HEK293 (cell line): ENCODE data around the gene GIGYF1.

Experiments used
- CTCF ChIA-PET: fragments of 350-600 bp; formaldehyde crosslinking; extraction: SDS; loops from one replicate; lab custom pipeline; 2021; ENCODE audit warnings: antibody characterized with exemption; lab: Yijun Ruan, JAX
- POLR2A ChIA-PET: fragments of 300-600 bp; formaldehyde crosslinking; extraction: SDS; loops from one replicate; lab custom pipeline; 2020; ENCODE audit warnings: antibody characterized with exemption, inconsistent platforms; lab: Yijun Ruan, JAX
- H3K27ac ChIP-seq: fragments of 200-500 bp; sonication (Bioruptor generic); 2 replicates; pipeline ENCODE4 v1.5.1; 2014; ENCODE audit warnings: low read depth, low read length, control low read depth, inconsistent platforms; ENCODE audit errors: extremely low read depth
- H3K36me3 ChIP-seq, 2 experiments: fragments of 200-500 bp in 1 of 2; sonication (Bioruptor generic) in 1 of 2; 1 replicate in 1 of 2; 2 replicates in 1 of 2; pipeline ENCODE4 v1.5.1; 2014 to 2017; ENCODE audit warnings: inconsistent platforms in 2 of 2, low read length in 2 of 2; ENCODE audit not compliant: control insufficient read depth in 2 of 2, insufficient read depth in 1 of 2
- H3K4me1 ChIP-seq: fragments of 200-500 bp; sonication (Bioruptor generic); 2 replicates; pipeline ENCODE4 v1.5.1; 2014; ENCODE audit warnings: mild to moderate bottlenecking, low read length, inconsistent platforms; ENCODE audit not compliant: control insufficient read depth, insufficient read depth
- H3K4me3 ChIP-seq: 2 replicates; pipeline ENCODE4 v1.5.1; 2011; ENCODE audit warnings: low read depth, mild to moderate bottlenecking, control low read depth, low read length, moderate library complexity
- H3K9me3 ChIP-seq: fragments of 200-500 bp; sonication (Bioruptor generic); 2 replicates; pipeline ENCODE4 v1.5.1; 2014; ENCODE audit warnings: low read depth, low read length, inconsistent platforms; ENCODE audit not compliant: control insufficient read depth, insufficient read depth
- EGR2 ChIP-seq: fragments of 450-650 bp; formaldehyde crosslinking; IDR thresholded peaks from 2 replicates; pipeline ENCODE4 v1.5.1; 2016; ENCODE audit warnings: low read depth, missing biosample characterization, missing genetic modification characterization
- HOXC10 ChIP-seq: sonication (generic); formaldehyde crosslinking; IDR thresholded peaks from 2 replicates; pipeline ENCODE4 v1.8.1; 2023; ENCODE audit warnings: mild to moderate bottlenecking, missing genetic modification reagents
- SALL2 ChIP-seq: fragments of 450-650 bp; formaldehyde crosslinking; IDR thresholded peaks from 2 replicates; pipeline ENCODE4 v1.5.0; 2017; ENCODE audit warnings: missing biosample characterization, mild to moderate bottlenecking, missing genetic modification characterization, borderline replicate concordance
- SP3 ChIP-seq: fragments of 450-650 bp; formaldehyde crosslinking; IDR thresholded peaks from 2 replicates; pipeline ENCODE4 v1.5.1; 2016; ENCODE audit warnings: missing biosample characterization, missing genetic modification characterization
- ZFHX2 ChIP-seq: fragments of 450-650 bp; formaldehyde crosslinking; conservative IDR thresholded peaks from 2 replicates; pipeline ENCODE4 v1.5.1; 2016; ENCODE audit warnings: missing biosample characterization, missing genetic modification characterization
- ZFP3 ChIP-seq: fragments of 450-650 bp; formaldehyde crosslinking; IDR thresholded peaks from 2 replicates; pipeline ENCODE4 v1.5.1; 2016; ENCODE audit warnings: low read depth, missing biosample characterization, missing genetic modification characterization
- ZNF146 ChIP-seq: fragments of 450-650 bp; formaldehyde crosslinking; IDR thresholded peaks from 2 replicates; pipeline ENCODE4 v1.5.1; 2016; ENCODE audit warnings: missing biosample characterization, missing genetic modification characterization
- ZNF155 ChIP-seq: fragments of 450-650 bp; formaldehyde crosslinking; IDR thresholded peaks from 2 replicates; pipeline ENCODE4 v1.5.1; 2016; ENCODE audit warnings: missing biosample characterization, missing genetic modification characterization
- ZNF23 ChIP-seq: fragments of 450-650 bp; formaldehyde crosslinking; IDR thresholded peaks from 2 replicates; pipeline ENCODE4 v1.5.1; 2016; ENCODE audit warnings: missing biosample characterization, missing genetic modification characterization, borderline replicate concordance
- ZNF341 ChIP-seq: fragments of 450-650 bp; formaldehyde crosslinking; IDR thresholded peaks from 2 replicates; pipeline ENCODE4; 2016; ENCODE audit warnings: low read depth, missing biosample characterization, missing genetic modification characterization
- ZNF404 ChIP-seq: fragments of 450-650 bp; formaldehyde crosslinking; IDR thresholded peaks from 2 replicates; pipeline ENCODE4 v1.5.1; 2017; ENCODE audit warnings: missing biosample characterization, missing genetic modification characterization
- ZNF426 ChIP-seq: fragments of 450-650 bp; formaldehyde crosslinking; IDR thresholded peaks from 2 replicates; pipeline ENCODE4 v1.5.1; 2017; ENCODE audit warnings: missing biosample characterization, missing genetic modification characterization, mild to moderate bottlenecking, inconsistent platforms, moderate library complexity
- ZNF521 ChIP-seq: fragments of 450-650 bp; formaldehyde crosslinking; IDR thresholded peaks from 2 replicates; pipeline ENCODE4 v1.5.1; 2017; ENCODE audit warnings: missing biosample characterization, mild to moderate bottlenecking, missing genetic modification characterization
- ZNF600 ChIP-seq: fragments of 450-650 bp; formaldehyde crosslinking; IDR thresholded peaks from 2 replicates; pipeline ENCODE4 v1.5.1; 2016; ENCODE audit warnings: missing biosample characterization, missing genetic modification characterization
- ZNF792 ChIP-seq: fragments of 450-650 bp; formaldehyde crosslinking; IDR thresholded peaks from 2 replicates; pipeline ENCODE4 v1.5.1; 2016; ENCODE audit warnings: missing biosample characterization, missing genetic modification characterization
- ZNF843 ChIP-seq: fragments of 450-650 bp; formaldehyde crosslinking; IDR thresholded peaks from 2 replicates; pipeline ENCODE4 v1.5.1; 2016; ENCODE audit warnings: missing biosample characterization, missing genetic modification characterization
- TF ChIP-seq, protein P1 (sequence below): fragments of 450-650 bp; formaldehyde crosslinking; IDR thresholded peaks from 2 replicates; pipeline ENCODE4 v1.5.1; 2016; ENCODE audit warnings: missing biosample characterization, missing genetic modification characterization
- TF ChIP-seq, protein P2 (sequence below): fragments of 450-650 bp; formaldehyde crosslinking; IDR thresholded peaks from 2 replicates; pipeline ENCODE4 v1.5.1; 2016; ENCODE audit warnings: missing biosample characterization, missing genetic modification characterization
- TF ChIP-seq, protein P3 (sequence below): fragments of 450-650 bp; formaldehyde crosslinking; IDR thresholded peaks from 2 replicates; pipeline ENCODE4 v1.5.1; 2017; ENCODE audit warnings: missing biosample characterization, missing genetic modification characterization
- TF ChIP-seq, protein P4 (sequence below): fragments of 450-650 bp; formaldehyde crosslinking; IDR thresholded peaks from 2 replicates; pipeline ENCODE4 v1.5.1; 2016; ENCODE audit warnings: missing biosample characterization, missing genetic modification characterization
- TF ChIP-seq, protein P5 (sequence below): fragments of 450-650 bp; IDR thresholded peaks from 2 replicates; pipeline ENCODE4 v1.5.1; 2018; ENCODE audit warnings: missing biosample characterization, missing genetic modification characterization
- TF ChIP-seq, protein P6 (sequence below): fragments of 450-650 bp; formaldehyde crosslinking; IDR thresholded peaks from 2 replicates; pipeline ENCODE4 v1.5.1; 2016; ENCODE audit warnings: missing biosample characterization, missing genetic modification characterization, low read depth

GIGYF1 gene

DNA sequence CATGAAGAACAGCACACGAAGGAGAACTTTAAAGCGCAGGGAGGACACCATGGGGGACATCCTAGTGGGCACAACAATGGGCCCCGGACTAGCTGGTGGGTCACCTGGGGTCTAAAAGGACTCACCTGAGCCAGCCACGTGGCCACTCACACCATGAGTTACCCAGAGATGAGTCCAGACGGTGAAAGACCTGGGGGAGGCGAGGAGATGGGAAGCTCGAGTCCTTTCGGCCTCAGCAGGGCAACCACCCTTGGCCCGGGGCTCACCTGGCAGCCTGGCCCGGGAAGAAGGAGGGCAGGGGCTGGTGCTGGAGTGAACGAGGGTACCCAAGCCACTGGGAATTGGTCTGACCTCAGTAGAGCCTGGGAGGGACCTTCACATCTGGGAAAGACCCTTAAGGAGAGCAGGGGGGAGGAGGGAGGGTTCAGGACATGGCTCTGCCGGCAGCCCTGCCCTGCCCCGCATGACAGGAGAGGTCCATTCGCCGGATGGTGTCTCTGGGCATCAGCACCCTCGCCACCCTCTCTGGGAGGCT lies 5.7 kb downstream of the GIGYF1 start (continued):
- TF ChIP-seq, protein P1, sequence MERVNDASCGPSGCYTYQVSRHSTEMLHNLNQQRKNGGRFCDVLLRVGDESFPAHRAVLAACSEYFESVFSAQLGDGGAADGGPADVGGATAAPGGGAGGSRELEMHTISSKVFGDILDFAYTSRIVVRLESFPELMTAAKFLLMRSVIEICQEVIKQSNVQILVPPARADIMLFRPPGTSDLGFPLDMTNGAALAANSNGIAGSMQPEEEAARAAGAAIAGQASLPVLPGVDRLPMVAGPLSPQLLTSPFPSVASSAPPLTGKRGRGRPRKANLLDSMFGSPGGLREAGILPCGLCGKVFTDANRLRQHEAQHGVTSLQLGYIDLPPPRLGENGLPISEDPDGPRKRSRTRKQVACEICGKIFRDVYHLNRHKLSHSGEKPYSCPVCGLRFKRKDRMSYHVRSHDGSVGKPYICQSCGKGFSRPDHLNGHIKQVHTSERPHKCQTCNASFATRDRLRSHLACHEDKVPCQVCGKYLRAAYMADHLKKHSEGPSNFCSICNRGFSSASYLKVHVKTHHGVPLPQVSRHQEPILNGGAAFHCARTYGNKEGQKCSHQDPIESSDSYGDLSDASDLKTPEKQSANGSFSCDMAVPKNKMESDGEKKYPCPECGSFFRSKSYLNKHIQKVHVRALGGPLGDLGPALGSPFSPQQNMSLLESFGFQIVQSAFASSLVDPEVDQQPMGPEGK (tag by site-specific recombination): no peak

DNA sequence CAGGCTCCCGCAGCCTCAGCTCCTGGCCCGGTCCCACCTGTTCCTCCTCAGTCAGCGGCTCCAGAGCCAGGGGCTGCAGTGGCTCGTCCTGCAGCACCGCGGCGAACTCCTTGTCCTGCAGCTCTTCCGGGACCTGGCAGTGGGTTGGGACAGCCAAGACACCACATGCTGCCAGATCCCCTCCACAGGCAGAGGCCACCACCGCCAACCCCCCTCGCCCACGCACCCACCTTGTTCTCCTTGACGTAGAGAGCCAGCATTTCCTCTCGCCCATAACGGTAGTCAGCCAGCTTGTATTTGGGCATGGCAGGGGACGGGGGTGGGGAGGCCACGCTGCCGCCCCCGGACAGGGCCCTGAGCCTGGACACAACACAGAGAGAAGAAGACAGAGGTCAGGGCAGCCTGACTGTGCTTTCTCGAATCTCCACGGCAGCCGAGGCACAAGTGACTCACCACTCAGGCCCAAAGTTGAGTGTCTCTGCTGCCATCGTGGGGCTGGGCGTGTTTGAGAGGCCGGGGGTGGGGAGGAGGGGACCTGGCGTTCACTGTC lies 6.2 kb downstream of the GIGYF1 start:
- ChIA-PET CTCF (no interaction called here), POLR2A (interaction anchor here (0.6 to 0.9 kb wide), 2 partner anchors 18 to 163 kb away, joined by 3 to 4 read pairs; partner anchors contain the start of gene POP7)
- Histone ChIP-seq H3K27ac (no peak overlapping the region), H3K4me1 (peaks cover 2% of the 10 kb centered on the region; the same call in 1 of the 2 replicates), H3K9me3 (no peaks in the 10 kb centered on the region), H3K36me3 (peaks cover 0 to 74% of the 10 kb centered on the region in 2 experiments; a peak in 2 of 3 replicates), H3K4me3 (no peak overlapping the region)
- TF ChIP-seq, protein P2, sequence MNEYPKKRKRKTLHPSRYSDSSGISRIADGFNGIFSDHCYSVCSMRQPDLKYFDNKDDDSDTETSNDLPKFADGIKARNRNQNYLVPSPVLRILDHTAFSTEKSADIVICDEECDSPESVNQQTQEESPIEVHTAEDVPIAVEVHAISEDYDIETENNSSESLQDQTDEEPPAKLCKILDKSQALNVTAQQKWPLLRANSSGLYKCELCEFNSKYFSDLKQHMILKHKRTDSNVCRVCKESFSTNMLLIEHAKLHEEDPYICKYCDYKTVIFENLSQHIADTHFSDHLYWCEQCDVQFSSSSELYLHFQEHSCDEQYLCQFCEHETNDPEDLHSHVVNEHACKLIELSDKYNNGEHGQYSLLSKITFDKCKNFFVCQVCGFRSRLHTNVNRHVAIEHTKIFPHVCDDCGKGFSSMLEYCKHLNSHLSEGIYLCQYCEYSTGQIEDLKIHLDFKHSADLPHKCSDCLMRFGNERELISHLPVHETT: no peak
- TF ChIP-seq ZNF23 (tag by site-specific recombination) (no peak), ZNF146 (tag by site-specific recombination) (no peak), ZNF404 (tag by site-specific recombination) (no peak), ZNF341 (tag by site-specific recombination) (no peak), HOXC10 (no peak), EGR2 (tag by site-specific recombination) (peak; percentile 83), SALL2 (tag by site-specific recombination) (no peak), ZNF155 (tag by site-specific recombination) (no peak), ZNF521 (tag by site-specific recombination) (no peak), ZNF843 (tag by site-specific recombination) (no peak), ZFP3 (tag by site-specific recombination) (no peak), ZNF600 (tag by site-specific recombination) (0 out of 2 replicates have a peak, but pooled peaks have one; percentile 20), ZFHX2 (peak; percentile 87), SP3 (no peak), ZNF426 (tag by site-specific recombination) (no peak), ZNF792 (no peak)
- TF ChIP-seq, protein P3, sequence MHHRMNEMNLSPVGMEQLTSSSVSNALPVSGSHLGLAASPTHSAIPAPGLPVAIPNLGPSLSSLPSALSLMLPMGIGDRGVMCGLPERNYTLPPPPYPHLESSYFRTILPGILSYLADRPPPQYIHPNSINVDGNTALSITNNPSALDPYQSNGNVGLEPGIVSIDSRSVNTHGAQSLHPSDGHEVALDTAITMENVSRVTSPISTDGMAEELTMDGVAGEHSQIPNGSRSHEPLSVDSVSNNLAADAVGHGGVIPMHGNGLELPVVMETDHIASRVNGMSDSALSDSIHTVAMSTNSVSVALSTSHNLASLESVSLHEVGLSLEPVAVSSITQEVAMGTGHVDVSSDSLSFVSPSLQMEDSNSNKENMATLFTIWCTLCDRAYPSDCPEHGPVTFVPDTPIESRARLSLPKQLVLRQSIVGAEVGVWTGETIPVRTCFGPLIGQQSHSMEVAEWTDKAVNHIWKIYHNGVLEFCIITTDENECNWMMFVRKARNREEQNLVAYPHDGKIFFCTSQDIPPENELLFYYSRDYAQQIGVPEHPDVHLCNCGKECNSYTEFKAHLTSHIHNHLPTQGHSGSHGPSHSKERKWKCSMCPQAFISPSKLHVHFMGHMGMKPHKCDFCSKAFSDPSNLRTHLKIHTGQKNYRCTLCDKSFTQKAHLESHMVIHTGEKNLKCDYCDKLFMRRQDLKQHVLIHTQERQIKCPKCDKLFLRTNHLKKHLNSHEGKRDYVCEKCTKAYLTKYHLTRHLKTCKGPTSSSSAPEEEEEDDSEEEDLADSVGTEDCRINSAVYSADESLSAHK (tag by site-specific recombination): no peak
- TF ChIP-seq, protein P4, sequence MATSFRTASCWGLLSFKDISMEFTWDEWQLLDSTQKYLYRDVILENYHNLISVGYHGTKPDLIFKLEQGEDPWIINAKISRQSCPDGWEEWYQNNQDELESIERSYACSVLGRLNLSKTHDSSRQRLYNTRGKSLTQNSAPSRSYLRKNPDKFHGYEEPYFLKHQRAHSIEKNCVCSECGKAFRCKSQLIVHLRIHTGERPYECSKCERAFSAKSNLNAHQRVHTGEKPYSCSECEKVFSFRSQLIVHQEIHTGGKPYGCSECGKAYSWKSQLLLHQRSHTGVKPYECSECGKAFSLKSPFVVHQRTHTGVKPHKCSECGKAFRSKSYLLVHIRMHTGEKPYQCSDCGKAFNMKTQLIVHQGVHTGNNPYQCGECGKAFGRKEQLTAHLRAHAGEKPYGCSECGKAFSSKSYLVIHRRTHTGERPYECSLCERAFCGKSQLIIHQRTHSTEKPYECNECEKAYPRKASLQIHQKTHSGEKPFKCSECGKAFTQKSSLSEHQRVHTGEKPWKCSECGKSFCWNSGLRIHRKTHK: no peak
- TF ChIP-seq, protein P5, sequence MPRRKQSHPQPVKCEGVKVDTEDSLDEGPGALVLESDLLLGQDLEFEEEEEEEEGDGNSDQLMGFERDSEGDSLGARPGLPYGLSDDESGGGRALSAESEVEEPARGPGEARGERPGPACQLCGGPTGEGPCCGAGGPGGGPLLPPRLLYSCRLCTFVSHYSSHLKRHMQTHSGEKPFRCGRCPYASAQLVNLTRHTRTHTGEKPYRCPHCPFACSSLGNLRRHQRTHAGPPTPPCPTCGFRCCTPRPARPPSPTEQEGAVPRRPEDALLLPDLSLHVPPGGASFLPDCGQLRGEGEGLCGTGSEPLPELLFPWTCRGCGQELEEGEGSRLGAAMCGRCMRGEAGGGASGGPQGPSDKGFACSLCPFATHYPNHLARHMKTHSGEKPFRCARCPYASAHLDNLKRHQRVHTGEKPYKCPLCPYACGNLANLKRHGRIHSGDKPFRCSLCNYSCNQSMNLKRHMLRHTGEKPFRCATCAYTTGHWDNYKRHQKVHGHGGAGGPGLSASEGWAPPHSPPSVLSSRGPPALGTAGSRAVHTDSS: no peak
- TF ChIP-seq, protein P6, sequence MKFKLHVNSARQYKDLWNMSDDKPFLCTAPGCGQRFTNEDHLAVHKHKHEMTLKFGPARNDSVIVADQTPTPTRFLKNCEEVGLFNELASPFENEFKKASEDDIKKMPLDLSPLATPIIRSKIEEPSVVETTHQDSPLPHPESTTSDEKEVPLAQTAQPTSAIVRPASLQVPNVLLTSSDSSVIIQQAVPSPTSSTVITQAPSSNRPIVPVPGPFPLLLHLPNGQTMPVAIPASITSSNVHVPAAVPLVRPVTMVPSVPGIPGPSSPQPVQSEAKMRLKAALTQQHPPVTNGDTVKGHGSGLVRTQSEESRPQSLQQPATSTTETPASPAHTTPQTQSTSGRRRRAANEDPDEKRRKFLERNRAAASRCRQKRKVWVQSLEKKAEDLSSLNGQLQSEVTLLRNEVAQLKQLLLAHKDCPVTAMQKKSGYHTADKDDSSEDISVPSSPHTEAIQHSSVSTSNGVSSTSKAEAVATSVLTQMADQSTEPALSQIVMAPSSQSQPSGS: no peak
